ENCODE data around the gene LRP1. TPM values are rescaled to one million over a fixed set of nuclear protein-coding genes. Genes with fewer than 3 reads are reported as not detected.

LRP1 gene
- total and polyA plus RNA-seq, 2 experiments from 2014 or later = 26.6 to 145 TPM

GRCh38 chr12:57104292-57104910, 23.9 kb upstream of the LRP1 start:
- DNase-seq (ENCODE audit: low spot score) (no peak), ATAC-seq (no peak)
- no peaks in the 10 kb centered on the region for H3K9me2 ChIP-seq (ENCODE audit: insufficient read depth)
- no peaks in the 10 kb centered on the region for H3K27me3 ChIP-seq (ENCODE audit: insufficient read depth)
- no peak overlapping the region for H3K4me2 ChIP-seq
- H3K36me3 ChIP-seq (ENCODE audit: insufficient read depth) = no peaks in the 10 kb centered on the region
- Mint-ChIP-seq H3K9me3 (no peaks in the 10 kb centered on the region), H3K4me1 (peaks cover 4% of the 10 kb centered on the region), H3K27ac (no peak overlapping the region), H3K36me3 (ENCODE audit: low read depth) (peaks cover 32% of the 10 kb centered on the region), H3K27me3 (ENCODE audit: insufficient read depth, low read depth, poor library complexity) (peaks cover 6% of the 10 kb centered on the region), H3K4me3 (no peak overlapping the region)
- TF ChIP-seq CREB1 (CRISPR knock-in tag; IDR thresholded peaks at IDR 0.05; ENCODE audit: low read depth) (no peak), ZNF331 (CRISPR knock-in tag; IDR thresholded peaks at IDR 0.05; ENCODE audit: low read depth) (no peak), EZH2 (IDR thresholded peaks at IDR 0.05; ENCODE audit: low read depth, unreplicated experiment) (no peak), EZH2phosphoT487 (IDR thresholded peaks at IDR 0.05; ENCODE audit: unreplicated experiment) (no peak), ETS1 (IDR thresholded peaks at IDR 0.05) (no peak), ZNF114 (CRISPR knock-in tag; IDR thresholded peaks at IDR 0.05) (no peak), REST (IDR thresholded peaks at IDR 0.05; ENCODE audit: unreplicated experiment) (no peak), STAT1 (IDR thresholded peaks at IDR 0.05; ENCODE audit: unreplicated experiment) (no peak), CTCF (conservative IDR thresholded peaks at IDR 0.05; ENCODE audit: low read depth in 2 of 2) (no peak), NANOG (IDR thresholded peaks at IDR 0.05; ENCODE audit: borderline replicate concordance) (no peak), JUNB (IDR thresholded peaks at IDR 0.05; ENCODE audit: unreplicated experiment) (no peak), POLR2AphosphoS5 (IDR thresholded peaks at IDR 0.05; ENCODE audit: low read depth) (no peak), ZNF462 (CRISPR knock-in tag; IDR thresholded peaks at IDR 0.05) (no peak)
- peaks cover 3% of the 10 kb centered on the region; the same call in 1 of the 2 replicates for H3K4me1 ChIP-seq (ENCODE audit: insufficient read depth)
- no peaks in the 10 kb centered on the region for H4K20me1 ChIP-seq (replicated peaks; ENCODE audit: insufficient read depth)
- H3F3A ChIP-seq (replicated peaks; ENCODE audit: low read depth) = no peaks in the 10 kb centered on the region
- H3K79me2 ChIP-seq (replicated peaks; ENCODE audit: insufficient read depth) = peaks cover 7% of the 10 kb centered on the region
- no peak overlapping the region for H2AFZ ChIP-seq
- no peak overlapping the region for H3K4me3 ChIP-seq
- H3K27ac ChIP-seq (ENCODE audit: low read depth) = no peak overlapping the region
